Right lobe of liver (tissue), 4 donors: Measurements from ENCODE around the gene RHEB.

Experiments used
- POLR2A ChIP-seq: fragments of 450-650 bp; IDR thresholded peaks from one replicate; pipeline ENCODE4 v1.6.1; 2017; ENCODE audit warnings: antibody characterized with exemption, mild to moderate bottlenecking
- TF ChIP-seq, protein P1 (sequence below), 4 donors: fragments of 200-600 bp in 3 of 4; fragments of 450-650 bp in 1 of 4; IDR thresholded peaks; one replicate each; pipeline versions ENCODE4 v1.5.1 to v1.8.0; 2016 to 2022; ENCODE audit warnings: antibody characterized with exemption in 4 of 4, mild to moderate bottlenecking in 2 of 4
- donor health status: DM: no; HTN: no; CAD: no.
- donor health status: DM: no; HTN: no; CAD: no.
- donor health status: DM: no; HTN: yes; CAD: no.

GRCh38 chr7:151519765-151520418, at the start of gene RHEB:
- TF ChIP-seq, protein P1, sequence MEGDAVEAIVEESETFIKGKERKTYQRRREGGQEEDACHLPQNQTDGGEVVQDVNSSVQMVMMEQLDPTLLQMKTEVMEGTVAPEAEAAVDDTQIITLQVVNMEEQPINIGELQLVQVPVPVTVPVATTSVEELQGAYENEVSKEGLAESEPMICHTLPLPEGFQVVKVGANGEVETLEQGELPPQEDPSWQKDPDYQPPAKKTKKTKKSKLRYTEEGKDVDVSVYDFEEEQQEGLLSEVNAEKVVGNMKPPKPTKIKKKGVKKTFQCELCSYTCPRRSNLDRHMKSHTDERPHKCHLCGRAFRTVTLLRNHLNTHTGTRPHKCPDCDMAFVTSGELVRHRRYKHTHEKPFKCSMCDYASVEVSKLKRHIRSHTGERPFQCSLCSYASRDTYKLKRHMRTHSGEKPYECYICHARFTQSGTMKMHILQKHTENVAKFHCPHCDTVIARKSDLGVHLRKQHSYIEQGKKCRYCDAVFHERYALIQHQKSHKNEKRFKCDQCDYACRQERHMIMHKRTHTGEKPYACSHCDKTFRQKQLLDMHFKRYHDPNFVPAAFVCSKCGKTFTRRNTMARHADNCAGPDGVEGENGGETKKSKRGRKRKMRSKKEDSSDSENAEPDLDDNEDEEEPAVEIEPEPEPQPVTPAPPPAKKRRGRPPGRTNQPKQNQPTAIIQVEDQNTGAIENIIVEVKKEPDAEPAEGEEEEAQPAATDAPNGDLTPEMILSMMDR (IDR thresholded peaks at IDR 0.05): no peak
- no peak for TF ChIP-seq POLR2A
